ENCODE results near the gene ZMYM2.
A peak's percentile ranks its signal among the peaks of the same experiment; 100 is the strongest.

ZMYM2 gene

GRCh38 chr13:20109037-20109436 lies 150.5 kb downstream of the ZMYM2 start:
- DNase-seq (ENCODE audit: extremely low read depth, low read depth) = no peak
- no peak overlapping the region for H3K4me3 ChIP-seq (replicated peaks; ENCODE audit: low read depth, low read length)
- TF ChIP-seq CTCF (IDR thresholded peaks at IDR 0.05; ENCODE audit: low read depth, low read length, missing control alignments) = no peak

GRCh38 chr13:20114066-20114610 lies 155.6 kb downstream of the ZMYM2 start:
- H3K4me3 ChIP-seq (replicated peaks; ENCODE audit: low read depth, low read length) = no peak overlapping the region
- no peak for DNase-seq (ENCODE audit: extremely low read depth, low read depth)
- TF ChIP-seq CTCF (IDR thresholded peaks at IDR 0.05; ENCODE audit: low read depth, low read length, missing control alignments) = no peak

GRCh38 chr13:20116213-20116612 lies 157.7 kb downstream of the ZMYM2 start:
- no peak overlapping the region for H3K4me3 ChIP-seq (replicated peaks; ENCODE audit: low read depth, low read length)
- DNase-seq (ENCODE audit: extremely low read depth, low read depth) = no peak
- TF ChIP-seq CTCF (IDR thresholded peaks at IDR 0.05; ENCODE audit: low read depth, low read length, missing control alignments) = peak; percentile 4

GRCh38 chr13:20118268-20119140 lies 160.0 kb downstream of the ZMYM2 start:
- TF ChIP-seq CTCF (IDR thresholded peaks at IDR 0.05; ENCODE audit: low read depth, low read length, missing control alignments) = no peak
- DNase-seq (ENCODE audit: extremely low read depth, low read depth) = no peak
- H3K4me3 ChIP-seq (replicated peaks; ENCODE audit: low read depth, low read length) = peak overlapping the region; percentile 43

GRCh38 chr13:20119960-20120359 lies 161.4 kb downstream of the ZMYM2 start:
- DNase-seq (ENCODE audit: extremely low read depth, low read depth) = no peak
- no peak overlapping the region for H3K4me3 ChIP-seq (replicated peaks; ENCODE audit: low read depth, low read length)
- no peak for TF ChIP-seq CTCF (IDR thresholded peaks at IDR 0.05; ENCODE audit: low read depth, low read length, missing control alignments)

- DNase-seq (ENCODE audit: extremely low read depth, low read depth) = no peak
- 0 out of 2 replicates have a peak overlapping the region, but pooled peaks have one; percentile 22 for H3K4me3 ChIP-seq (replicated peaks; ENCODE audit: low read depth, low read length)
- TF ChIP-seq CTCF (IDR thresholded peaks at IDR 0.05; ENCODE audit: low read depth, low read length, missing control alignments) = no peak
Measured at GRCh38 chr13:20121159-20121525, 162.6 kb downstream of the ZMYM2 start.

Data from HFF-Myc (cell line).